ENCODE results near the gene ARCN1.
"Not testable (repeated sequence)": the region's sequence is repeated elsewhere in the genome, so short reads cannot be mapped to it uniquely, and the experiment has no call there.

ARCN1 gene

DNA sequence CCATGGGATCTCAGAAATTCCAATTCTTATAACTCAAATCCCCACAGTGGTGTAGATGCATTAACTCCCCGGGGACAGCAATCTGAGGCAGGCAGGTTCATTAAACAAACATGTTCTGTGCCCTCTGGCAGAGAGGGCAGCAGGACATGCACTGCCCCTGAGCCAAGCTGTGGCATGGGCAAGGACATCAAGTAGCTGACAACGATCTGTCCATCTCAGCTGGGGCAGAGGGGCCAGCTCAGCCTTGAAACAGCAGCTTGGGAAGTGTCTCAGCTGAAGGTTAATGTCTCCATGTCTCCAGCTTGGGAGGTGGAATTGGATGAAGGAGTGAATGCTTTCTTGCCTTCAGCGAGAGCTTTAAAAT, 27.6 kb upstream of the ARCN1 start:
- no peak for DNase-seq (ENCODE audit: low read depth)

DNA sequence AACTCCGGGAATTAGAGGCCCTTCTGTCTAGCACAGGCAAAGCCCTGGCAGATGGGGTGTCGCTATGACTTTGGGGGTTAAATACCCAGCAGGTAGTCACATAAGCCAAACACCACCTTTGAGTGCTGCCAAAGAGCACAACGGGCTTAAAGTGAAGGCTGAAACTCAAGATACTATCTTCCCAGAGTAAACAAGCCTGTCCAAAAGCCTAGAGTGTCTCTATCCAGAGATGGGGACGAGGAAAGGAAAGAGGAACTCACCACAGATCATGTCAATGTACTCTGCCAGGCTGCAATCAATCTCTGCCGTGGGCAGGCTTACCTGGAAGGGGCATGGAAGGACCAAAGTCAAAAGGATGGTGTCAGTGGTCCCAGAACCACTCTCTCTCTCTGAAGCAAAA, 26.7 kb upstream of the ARCN1 start:
- no peak for DNase-seq (ENCODE audit: low read depth)

DNA sequence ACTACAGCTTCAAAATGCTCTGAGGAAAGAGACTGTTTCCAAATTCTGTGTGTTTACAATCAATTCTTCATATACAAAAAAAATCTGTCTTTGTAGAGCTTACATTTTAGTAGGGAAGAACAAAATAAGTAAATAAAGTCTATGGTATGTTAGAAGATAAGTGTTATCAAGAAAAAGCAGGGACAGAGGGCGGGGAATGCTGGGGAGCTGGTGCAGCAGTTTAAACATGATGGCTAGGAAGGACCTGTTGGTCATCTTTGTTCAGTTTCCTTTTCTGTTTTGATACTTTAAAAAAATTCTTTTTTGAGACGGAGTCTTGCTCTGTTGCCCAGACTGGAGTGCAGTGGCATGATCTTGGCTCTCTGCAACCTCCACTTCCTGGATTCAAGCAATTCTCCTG, 25.1 kb upstream of the ARCN1 start:
- no peak for DNase-seq (ENCODE audit: low read depth)

DNA sequence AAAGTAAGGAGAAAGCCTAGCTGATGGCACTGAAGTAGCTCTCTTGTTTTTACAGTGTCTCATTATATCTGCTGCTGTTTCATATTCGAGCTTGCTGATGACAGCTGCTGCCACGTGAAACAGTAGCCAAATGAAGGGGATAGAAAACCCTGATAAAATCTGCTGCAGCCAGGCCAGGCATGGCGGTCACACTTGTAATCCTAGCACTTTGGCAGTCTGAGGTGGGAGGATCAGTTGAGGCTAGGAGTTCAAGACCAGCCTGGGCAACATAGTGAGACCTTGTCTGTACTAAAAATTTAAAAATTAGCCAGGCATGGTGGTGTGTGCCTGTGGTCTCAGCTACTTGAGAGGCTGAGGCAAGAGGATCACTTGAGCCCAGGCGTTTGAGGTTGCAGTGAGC, 19.9 kb upstream of the ARCN1 start:
- DNase-seq (ENCODE audit: low read depth), result no peak

DNA sequence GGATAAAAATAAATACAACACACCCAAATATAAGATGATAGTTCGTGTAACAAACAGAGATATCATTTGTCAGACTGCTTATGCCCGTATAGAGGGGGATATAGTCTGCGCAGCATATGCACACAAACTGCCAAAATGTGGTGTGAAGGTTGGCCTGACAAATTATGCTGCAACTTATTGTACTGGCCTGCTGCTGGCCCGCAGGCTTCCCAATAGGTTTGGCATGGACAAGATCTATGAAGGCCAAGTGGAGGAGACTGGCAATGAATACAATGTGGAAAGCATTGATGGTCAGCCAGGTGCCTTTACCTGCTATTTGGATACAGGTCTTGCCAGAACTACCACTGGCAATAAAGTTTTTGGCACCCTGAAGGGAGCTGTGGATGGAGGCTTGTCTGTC, 11.4 kb upstream of the ARCN1 start:
- no peak for DNase-seq (ENCODE audit: low read depth)

DNA sequence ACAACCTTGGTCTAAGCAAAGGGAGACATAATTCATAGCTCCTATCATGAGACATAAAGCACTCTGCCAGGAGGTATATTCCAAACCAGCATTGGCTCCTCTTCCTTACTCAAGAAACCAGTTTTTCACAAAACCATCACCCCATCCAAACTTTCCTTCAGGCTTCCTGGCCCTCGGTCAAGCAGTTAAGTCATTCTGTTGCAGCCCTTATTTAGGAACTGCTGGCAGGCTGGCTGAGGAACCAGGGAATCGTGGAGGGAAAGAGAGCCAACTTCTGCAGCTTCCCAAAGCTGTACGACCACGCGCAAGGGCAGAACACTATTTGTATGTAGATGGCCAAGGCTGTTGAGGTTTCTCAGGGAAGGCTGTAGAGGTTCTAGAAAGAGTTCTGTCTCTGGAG, 7.2 kb upstream of the ARCN1 start:
- DNase-seq (ENCODE audit: low read depth), result no peak

DNA sequence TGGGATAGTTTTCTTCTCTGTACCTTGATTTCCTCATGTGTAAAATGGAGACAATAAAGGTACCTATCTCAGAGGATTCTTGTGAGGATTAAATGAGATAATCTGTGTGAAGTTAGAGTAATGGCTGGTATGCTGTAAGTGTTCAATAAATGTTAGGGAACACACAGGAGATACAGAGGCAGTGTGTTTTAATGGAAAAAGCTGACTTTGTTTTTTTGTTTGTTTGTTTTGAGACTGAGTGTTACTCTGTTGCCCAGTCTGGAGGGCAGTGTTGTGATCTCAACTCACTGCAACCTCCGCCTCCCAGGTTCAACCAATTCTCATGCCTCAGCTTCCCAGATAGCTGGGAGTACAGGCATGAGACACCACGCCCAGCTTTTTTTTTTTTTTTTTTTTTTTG, 2.5 kb upstream of the ARCN1 start:
- no peak for DNase-seq (ENCODE audit: low read depth)

DNA sequence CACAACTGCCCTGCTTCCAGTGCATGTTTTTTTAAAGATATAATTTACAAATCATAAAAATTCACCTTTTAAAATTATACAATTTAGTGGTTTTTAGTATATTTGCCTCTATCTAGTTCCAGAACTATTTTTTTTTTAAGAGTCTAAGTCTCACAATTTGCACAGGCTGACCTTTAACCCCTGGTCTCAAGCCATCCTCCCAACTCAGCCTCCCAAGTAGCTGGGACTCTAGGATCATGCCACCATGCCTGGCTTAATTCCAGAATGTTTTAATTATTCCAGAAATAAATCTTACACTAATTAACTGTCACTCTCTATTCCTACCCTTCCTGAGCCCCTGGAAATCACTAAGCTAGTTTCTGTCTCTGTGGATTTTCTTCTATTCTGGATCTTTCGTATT, 1.4 kb upstream of the ARCN1 start:
- DNase-seq (ENCODE audit: low read depth), result no peak

DNA sequence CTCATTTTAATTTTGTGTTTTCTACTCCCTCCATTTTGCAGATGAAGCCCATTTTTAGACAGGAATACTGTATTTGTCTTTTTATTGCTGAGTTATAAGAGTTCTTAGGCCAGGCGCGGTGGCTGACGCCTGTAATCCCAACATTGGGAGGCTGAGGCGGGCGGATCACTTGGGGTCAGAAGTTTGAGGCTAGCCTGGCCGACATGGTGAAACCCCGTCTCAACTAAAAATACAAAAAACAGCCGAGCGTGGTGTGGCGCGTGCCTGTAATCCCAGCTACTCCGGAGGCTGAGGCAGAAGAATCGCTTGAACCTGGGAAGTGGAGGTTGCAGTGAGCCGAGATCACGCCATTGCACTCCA, 528 bp upstream of the ARCN1 start:
- not testable (repeated sequence) for DNase-seq (ENCODE audit: low read depth)

DNA sequence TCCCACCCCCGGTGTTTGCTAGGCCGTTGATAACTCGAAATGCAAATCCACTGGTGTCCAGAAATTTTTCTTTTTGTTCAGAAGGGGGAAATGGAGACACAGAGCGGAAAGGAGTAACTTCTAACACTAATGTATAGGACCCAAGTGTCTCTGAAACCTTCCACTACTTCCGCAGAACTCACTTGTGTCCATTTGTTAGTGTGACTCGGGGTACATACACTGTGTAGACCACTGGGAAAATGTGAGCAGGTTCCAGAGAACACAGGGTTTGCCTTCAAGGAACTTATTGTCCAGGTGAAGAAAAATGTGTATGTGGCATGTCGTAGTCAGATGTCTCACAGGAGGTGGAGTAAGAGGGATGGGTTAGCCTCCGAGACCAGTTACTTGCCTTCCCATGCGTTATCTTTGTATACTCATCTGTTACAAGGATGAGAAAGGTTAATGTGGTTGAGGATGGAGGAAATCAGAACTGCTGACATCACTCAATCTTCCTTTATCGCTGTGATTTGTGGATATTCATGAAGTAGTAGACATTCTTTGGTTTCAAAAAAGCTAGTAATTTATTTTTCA, 857 bp downstream of the ARCN1 start:
- no peak for DNase-seq (ENCODE audit: low read depth)

DNA sequence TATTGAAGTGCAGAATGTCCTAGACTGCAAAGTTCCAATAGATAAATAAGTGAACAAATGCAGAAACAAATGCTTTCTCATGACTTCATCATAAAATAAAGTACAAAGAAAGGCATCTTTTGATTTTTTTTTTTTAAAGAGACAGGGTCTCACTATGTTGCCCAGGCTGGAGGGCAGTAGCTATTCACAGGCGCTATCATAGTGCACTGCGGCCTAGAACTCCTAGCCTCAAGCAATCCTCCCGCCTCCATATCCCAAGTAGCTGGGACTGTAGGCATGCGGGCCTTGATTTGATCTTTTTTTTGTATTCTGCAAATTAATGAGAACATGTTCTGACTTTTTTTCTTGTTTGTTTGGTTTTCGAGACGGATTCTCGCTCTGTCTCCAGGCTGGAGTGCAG, 2.4 kb downstream of the ARCN1 start:
- DNase-seq (ENCODE audit: low read depth), result no peak

DNA sequence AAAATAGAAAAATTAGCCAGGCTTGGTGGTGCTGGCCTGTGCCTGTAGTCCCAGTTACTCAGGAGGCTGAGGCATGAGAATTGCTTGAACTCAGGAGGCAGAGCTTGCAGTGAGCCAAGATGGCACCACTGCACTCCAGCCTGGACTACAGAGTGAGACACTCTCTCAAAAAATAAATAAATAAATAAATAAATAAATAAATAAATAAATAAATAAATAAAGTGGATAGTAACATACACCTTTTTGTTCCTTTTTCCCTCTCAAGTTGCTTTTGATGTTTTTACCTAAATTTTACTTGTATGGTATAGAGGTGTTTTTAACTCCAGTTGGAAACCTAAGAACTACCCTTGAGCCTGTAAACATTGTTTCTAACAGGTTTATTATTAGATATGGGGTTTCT, 5.8 kb downstream of the ARCN1 start:
- not testable (repeated sequence) for DNase-seq (ENCODE audit: low read depth)

DNA sequence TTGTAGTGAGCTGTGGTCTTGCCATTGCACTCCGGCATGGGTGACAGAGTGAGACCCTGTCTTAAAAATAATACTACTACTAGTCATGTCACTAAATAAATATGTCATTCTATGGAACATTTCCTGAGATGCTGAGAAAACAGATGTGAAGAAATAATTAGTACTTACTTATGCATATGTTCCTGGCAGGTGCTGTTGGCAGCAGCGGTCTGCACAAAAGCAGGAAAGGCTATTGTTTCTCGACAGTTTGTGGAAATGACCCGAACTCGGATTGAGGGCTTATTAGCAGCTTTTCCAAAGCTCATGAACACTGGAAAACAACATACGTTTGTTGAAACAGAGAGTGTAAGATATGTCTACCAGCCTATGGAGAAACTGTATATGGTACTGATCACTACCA, 8.8 kb downstream of the ARCN1 start:
- DNase-seq (ENCODE audit: low read depth), result no peak

DNA sequence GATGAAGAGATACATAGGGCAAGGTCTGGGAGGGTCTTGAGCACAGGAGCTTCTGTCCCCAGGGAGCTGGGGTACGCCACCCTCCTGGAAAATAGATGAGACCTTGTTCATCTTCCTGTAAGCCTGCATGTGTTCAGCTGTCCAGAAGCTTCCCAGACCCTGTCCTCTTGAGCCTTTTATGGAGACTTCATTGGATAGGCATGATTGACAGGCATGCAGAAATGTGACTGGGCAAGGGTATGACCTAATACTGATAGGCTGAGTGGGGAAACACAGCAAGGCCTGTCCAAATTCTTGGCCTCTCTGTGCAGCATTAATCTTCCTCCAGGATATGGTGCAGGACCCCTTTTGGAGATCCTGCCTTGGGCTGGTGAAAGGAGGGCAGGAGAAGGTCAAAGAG, 15.7 kb downstream of the ARCN1 start:
- DNase-seq (ENCODE audit: low read depth), result no peak

DNA sequence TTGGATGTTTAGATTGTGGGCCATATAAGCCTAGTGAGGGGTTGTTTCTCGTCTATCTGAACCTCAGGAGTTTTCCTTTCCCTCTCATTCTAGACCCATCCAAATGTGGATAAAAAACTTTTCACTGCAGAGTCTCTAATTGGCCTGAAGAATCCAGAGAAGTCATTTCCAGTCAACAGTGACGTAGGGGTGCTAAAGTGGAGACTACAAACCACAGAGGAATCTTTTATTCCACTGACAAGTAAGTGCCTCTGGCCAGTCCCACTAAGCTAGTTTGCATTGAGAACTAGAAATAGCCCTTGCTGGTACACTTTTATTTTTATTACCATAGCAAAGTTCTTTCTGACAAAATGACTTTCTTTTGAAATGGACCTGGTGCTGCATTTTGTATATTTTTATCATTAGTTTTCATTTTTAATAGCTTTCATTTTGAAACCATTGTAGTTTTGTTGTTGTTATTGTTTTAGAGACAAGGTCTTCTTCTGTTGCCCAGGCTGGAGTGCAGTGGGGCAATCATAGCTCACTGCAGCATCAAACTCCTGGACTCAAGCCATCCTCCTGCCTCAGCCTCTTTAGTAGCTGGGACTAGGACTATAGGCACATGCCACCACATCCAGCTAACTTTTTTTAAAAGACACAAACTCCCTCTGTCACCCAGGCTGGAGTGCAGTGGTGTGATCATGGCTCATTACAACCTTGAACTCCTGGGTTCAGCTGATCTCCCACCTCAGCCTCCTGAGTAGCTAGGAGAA, 20.6 kb downstream of the ARCN1 start:
- no peak for DNase-seq (ENCODE audit: low read depth)

DNA sequence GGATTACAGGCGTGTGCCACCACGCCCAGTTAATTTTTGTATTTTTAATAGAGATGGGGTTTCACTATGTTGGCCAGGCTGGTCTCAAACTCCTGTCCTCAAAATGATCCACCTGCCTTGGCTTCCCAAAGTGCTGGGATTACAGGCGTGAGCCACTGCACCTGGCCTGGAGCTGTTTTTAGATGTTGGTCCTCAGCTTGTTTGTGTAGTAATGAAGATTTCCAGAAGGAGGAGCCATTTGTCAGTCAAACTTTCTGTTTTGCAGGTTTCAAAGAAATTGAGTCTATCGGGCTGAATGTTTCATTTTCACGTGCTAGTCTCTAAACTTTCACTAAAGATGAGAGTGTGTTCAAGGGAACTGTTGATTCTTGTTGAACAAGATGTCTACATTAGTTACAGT, 22.8 kb downstream of the ARCN1 start:
- not testable (repeated sequence) for DNase-seq (ENCODE audit: low read depth)

DNA sequence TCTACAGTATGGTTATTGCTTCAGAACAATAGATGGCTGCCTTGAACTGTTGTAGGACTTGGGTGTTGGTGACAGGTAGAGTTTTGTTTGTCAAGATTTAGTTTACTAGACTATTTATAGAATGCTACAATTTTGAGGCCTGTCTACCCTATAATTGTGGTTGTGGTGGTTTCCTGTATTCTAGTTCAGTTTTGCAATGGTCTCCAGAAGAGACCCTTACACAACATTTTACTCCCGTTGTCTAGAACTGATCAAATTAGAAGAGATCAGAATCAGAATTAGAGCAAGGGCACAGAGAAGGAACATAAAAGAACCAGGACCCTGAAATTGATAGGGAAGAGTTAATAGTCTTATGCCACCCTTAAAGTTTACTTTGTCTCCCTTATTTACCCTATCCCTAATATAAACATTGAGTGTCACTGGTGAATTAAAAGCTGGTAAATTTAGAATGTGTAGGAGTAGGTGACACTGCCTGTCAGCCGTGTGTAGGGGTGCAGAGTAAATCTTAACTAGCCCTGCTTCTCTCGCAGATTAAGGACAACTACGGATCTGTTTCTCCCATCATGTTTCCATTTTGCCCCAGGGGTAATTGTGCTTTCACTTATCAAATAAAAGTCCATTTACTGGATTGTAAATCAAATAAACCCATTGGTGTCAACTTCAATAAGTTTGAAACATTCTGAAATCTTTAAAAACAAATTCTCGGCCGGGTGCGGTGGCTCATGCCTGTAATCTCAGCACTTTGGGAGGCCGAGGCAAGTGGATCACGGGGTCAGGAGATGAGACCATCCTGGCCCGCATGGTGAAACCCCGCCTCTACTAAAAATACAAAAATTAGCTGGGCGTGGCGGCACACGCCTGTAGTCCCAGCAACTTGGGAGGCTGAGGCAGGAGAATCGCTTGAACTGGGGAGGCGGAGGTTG, 24.3 kb downstream of the ARCN1 start:
- no peak for DNase-seq (ENCODE audit: low read depth)

DNA sequence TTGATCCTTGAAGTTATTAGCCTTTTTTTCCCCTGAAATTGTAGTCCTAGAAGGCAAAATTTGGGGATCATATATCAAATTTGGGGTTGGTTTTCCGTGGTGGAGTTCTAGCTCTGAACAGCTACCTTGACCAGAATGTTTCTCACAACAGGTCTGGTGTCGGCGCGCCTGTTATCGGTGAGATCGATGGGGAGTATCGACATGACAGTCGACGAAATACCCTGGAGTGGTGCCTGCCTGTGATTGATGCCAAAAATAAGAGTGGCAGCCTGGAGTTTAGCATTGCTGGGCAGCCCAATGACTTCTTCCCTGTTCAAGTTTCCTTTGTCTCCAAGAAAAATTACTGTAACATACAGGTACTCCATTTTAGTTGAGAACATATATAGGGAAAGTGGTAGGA, 25.3 kb downstream of the ARCN1 start:
- DNase-seq (ENCODE audit: low read depth), result no peak

DNA sequence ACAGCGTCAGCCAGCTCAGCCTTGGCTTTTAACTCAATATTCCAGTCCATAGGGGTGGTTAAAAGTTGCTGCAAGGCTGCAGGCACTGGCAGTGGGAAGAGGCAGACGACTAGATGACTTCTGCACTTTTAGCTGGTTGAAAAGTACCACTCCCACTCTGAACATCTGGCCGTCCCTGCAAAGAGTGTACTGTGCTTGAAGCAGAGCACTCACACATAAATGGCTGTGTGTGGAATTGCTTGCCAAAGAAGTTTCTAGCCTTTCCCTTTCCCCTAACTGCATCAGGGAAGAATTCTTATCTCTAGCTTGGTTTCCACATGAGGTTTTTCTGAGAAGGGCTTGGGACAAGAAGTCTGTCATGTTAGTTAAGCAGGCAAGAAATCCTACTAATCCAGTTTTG, 30.1 kb downstream of the ARCN1 start:
- no peak for DNase-seq (ENCODE audit: low read depth)

DNA sequence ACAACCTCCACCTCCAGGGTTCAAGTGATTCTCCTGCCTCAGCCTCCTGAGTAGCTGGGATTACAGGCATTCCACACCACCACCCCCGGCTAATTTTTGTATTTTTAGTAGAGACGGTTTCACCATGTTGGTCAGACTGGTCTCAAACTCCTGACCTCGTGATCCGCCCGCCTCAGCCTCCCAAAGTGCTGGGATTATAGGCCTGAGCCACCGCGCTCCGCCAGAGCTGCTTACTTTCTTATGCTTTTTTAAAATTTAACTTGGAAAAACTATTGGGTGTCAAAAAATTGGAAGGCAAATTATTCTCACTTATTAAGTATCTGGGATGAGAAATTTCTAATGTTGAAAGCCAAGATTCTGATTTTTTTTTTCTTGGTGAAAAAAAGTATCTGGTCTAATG, 31.5 kb downstream of the ARCN1 start:
- not testable (repeated sequence) for DNase-seq (ENCODE audit: low read depth)

DNA sequence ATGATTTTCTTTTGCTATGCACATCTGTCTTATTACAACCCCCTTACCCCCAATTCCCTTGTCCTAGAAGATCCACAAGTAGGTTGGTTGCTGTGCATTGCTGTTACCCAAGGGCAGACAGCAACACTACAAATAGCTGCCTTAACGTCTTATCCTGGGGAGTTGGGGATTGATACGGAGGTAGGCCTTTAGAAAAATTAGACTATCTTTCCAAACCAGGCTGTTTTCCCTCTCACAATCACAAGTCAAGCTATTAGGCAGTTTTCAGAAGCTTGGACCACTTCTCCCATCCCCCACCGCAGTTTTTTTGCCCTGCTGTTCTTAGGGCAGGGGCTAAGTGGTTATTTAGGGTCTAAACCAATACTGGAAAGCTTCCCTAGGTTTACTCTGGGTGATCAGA, 32.4 kb downstream of the ARCN1 start:
- DNase-seq (ENCODE audit: low read depth), result no peak

DNA sequence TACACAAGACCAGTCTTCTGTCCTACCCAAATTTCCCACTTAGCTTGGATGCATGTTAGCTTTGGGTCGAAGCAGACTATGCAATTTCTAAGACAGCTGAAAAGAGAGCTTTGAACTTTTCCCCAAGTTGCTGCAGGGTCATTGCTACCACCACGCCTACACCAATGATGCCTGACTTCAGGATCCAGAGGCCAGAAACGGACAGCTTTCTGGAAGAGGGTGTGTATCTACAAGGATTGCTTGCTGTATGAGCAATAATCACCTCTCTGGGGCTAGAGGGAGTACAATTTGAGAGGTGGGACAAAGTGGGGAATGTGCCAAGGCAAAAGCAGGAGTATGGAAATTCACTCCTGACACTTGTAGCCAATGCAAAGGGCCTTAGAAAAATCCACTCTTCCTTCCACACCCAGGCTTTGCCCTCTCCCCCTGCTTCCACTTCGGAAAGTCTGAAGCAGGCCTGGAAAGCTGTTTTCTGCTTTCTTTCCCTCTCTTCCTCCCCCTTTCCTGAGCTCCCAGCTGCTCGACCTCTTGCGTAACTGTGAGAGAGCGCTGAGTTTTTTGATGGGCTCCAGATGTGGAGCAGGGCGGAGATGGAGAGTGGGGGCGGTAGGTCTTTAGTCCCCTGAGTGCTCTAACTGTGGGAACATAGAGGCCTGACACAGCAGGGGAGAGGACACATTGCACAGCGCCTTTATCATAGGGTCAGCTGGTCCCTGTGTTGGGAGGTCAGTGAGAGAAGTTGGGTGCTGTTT, 33.1 kb downstream of the ARCN1 start:
- DNase-seq (ENCODE audit: low read depth), result no peak
